Mucosa of rectum (tissue), 2 donors: ENCODE results near the gene PTPRD.

ENCODE experiments used
- H3K27ac ChIP-seq, 2 donors: one replicate each; pipeline ENCODE4 v1.7.0; 2013; ENCODE audit warnings: inconsistent platforms in 2 of 2, low read depth in 2 of 2, low read length in 2 of 2
- H3K27me3 ChIP-seq, 2 donors: one replicate each; pipeline ENCODE4 v1.7.0; 2013; ENCODE audit warnings: low read length in 2 of 2; ENCODE audit not compliant: control insufficient read depth in 2 of 2, insufficient read depth in 2 of 2
- H3K36me3 ChIP-seq, 2 donors: one replicate each; pipeline ENCODE4 v1.7.0; 2013; ENCODE audit warnings: low read length in 2 of 2; ENCODE audit not compliant: control insufficient read depth in 2 of 2, insufficient read depth in 2 of 2
- H3K4me1 ChIP-seq, 2 donors: one replicate each; pipeline ENCODE4 v1.7.0; 2013; ENCODE audit warnings: low read length in 2 of 2, mild to moderate bottlenecking in 1 of 2; ENCODE audit not compliant: control insufficient read depth in 2 of 2, insufficient read depth in 2 of 2
- H3K4me3 ChIP-seq, 2 donors: one replicate each; pipeline ENCODE4 v1.7.0; 2013; ENCODE audit warnings: low read length in 2 of 2
- H3K9ac ChIP-seq, 2 donors: one replicate each; pipeline ENCODE4 v1.7.0; 2013; ENCODE audit warnings: low read length in 2 of 2, low read depth in 1 of 2, mild to moderate bottlenecking in 1 of 2
- H3K9me3 ChIP-seq, 2 donors: one replicate each; pipeline ENCODE4 v1.7.0; 2013; ENCODE audit warnings: low read length in 2 of 2; ENCODE audit not compliant: control insufficient read depth in 2 of 2
- donor health status: healthy.
- donor health status: Normal muscosa, but diverticular disease.

Gene PTPRD

GRCh38 chr9:8868632-8869031 is 1744.2 kb downstream of the PTPRD start:
- no peaks in the 10 kb centered on the region for H3K27me3 ChIP-seq
- no peak overlapping the region for H3K27ac ChIP-seq
- no peak overlapping the region for H3K9ac ChIP-seq
- H3K36me3 ChIP-seq, result no peaks in the 10 kb centered on the region
- H3K4me3 ChIP-seq, result no peak overlapping the region
- no peaks in the 10 kb centered on the region for H3K9me3 ChIP-seq
- peaks cover 0 to 3% of the 10 kb centered on the region in 2 donors for H3K4me1 ChIP-seq

- no peaks in the 10 kb centered on the region for H3K27me3 ChIP-seq
- no peak overlapping the region for H3K4me3 ChIP-seq
- H3K9me3 ChIP-seq, result no peaks in the 10 kb centered on the region
- H3K27ac ChIP-seq, result no peak overlapping the region
- H3K36me3 ChIP-seq, result no peaks in the 10 kb centered on the region
- H3K9ac ChIP-seq, result no peak overlapping the region
- peaks cover 0 to 3% of the 10 kb centered on the region in 2 donors for H3K4me1 ChIP-seq
These were observed 1745.7 kb downstream of the PTPRD start for GRCh38 chr9:8867148-8867547.

- Histone ChIP-seq H3K9me3 (no peaks in the 10 kb centered on the region), H3K27ac (no peak overlapping the region), H3K36me3 (no peaks in the 10 kb centered on the region), H3K4me1 (no peaks in the 10 kb centered on the region), H3K9ac (no peak overlapping the region), H3K27me3 (no peaks in the 10 kb centered on the region), H3K4me3 (no peak overlapping the region)
These were observed 1748.3 kb downstream of the PTPRD start for GRCh38 chr9:8864545-8864896.

GRCh38 chr9:8863886-8864544 is 1748.8 kb downstream of the PTPRD start:
- Histone ChIP-seq H3K4me1 (peaks cover 0 to under 1% of the 10 kb centered on the region in 2 donors), H3K36me3 (no peaks in the 10 kb centered on the region), H3K27ac (no peak overlapping the region), H3K9ac (no peak overlapping the region), H3K4me3 (no peak overlapping the region), H3K27me3 (peaks cover 0 to 3% of the 10 kb centered on the region in 2 donors), H3K9me3 (no peaks in the 10 kb centered on the region)

GRCh38 chr9:8863069-8863468 is 1749.7 kb downstream of the PTPRD start:
- H3K27me3 ChIP-seq, result peaks cover 0 to 3% of the 10 kb centered on the region in 2 donors
- H3K4me1 ChIP-seq, result peaks cover 3 to 6% of the 10 kb centered on the region in 2 donors
- H3K27ac ChIP-seq, result no peak overlapping the region
- H3K9ac ChIP-seq, result no peak overlapping the region
- no peak overlapping the region for H3K4me3 ChIP-seq
- H3K9me3 ChIP-seq, result no peaks in the 10 kb centered on the region
- no peaks in the 10 kb centered on the region for H3K36me3 ChIP-seq

GRCh38 chr9:8860925-8861324 is 1751.9 kb downstream of the PTPRD start:
- Histone ChIP-seq H3K27ac (no peak overlapping the region), H3K4me1 (peaks cover 6 to 9% of the 10 kb centered on the region in 2 donors), H3K27me3 (peaks cover 0 to 5% of the 10 kb centered on the region in 2 donors), H3K9me3 (no peaks in the 10 kb centered on the region), H3K9ac (no peak overlapping the region), H3K4me3 (no peak overlapping the region), H3K36me3 (no peaks in the 10 kb centered on the region)

GRCh38 chr9:8860086-8860485 is 1752.7 kb downstream of the PTPRD start:
- Histone ChIP-seq H3K4me3 (no peak overlapping the region), H3K27ac (no peak overlapping the region), H3K27me3 (peaks cover 0 to 5% of the 10 kb centered on the region in 2 donors), H3K9ac (no peak overlapping the region), H3K9me3 (no peaks in the 10 kb centered on the region), H3K4me1 (peaks cover 6 to 12% of the 10 kb centered on the region in 2 donors), H3K36me3 (no peaks in the 10 kb centered on the region)

- H3K36me3 ChIP-seq, result no peaks in the 10 kb centered on the region
- peaks cover 6 to 14% of the 10 kb centered on the region in 2 donors for H3K4me1 ChIP-seq
- H3K9ac ChIP-seq, result no peak overlapping the region
- H3K4me3 ChIP-seq, result no peak overlapping the region
- H3K27me3 ChIP-seq, result peaks cover 0 to 5% of the 10 kb centered on the region in 2 donors
- H3K27ac ChIP-seq, result no peak overlapping the region
- no peaks in the 10 kb centered on the region for H3K9me3 ChIP-seq
These were observed 1753.4 kb downstream of the PTPRD start for GRCh38 chr9:8859416-8859815.

GRCh38 chr9:8858596-8859161 is 1754.1 kb downstream of the PTPRD start:
- Histone ChIP-seq H3K36me3 (no peaks in the 10 kb centered on the region), H3K27me3 (peaks cover 0 to 5% of the 10 kb centered on the region in 2 donors), H3K9me3 (no peaks in the 10 kb centered on the region), H3K9ac (peak overlapping the region in 1 of 2 donors; percentile 87), H3K4me3 (peak overlapping the region; percentile 84 to 87), H3K27ac (no peak overlapping the region), H3K4me1 (peaks cover 6 to 15% of the 10 kb centered on the region in 2 donors)

- Histone ChIP-seq H3K36me3 (no peaks in the 10 kb centered on the region), H3K9me3 (no peaks in the 10 kb centered on the region), H3K4me1 (peaks cover 6 to 15% of the 10 kb centered on the region in 2 donors), H3K4me3 (peak overlapping the region; percentile 84 to 87), H3K27ac (peak overlapping the region; percentile 14 to 31), H3K9ac (peak overlapping the region in 1 of 2 donors; percentile 87), H3K27me3 (peaks cover 0 to 5% of the 10 kb centered on the region in 2 donors)
These were observed 1754.7 kb downstream of the PTPRD start for GRCh38 chr9:8857926-8858595.
